Endothelial cell of umbilical vein (primary cell): ENCODE measurements around the gene CNBD2. TPM values are rescaled to one million over a fixed set of nuclear protein-coding genes. Genes with fewer than 3 reads are reported as not detected.

ENCODE experiments used
- BruUV-seq: library from RNA; stranded (reverse); fragments of 400-500 nt; replicated peaks from 2 replicates; lab custom pipeline; 2021; lab: Mats Ljungman, UMichigan
- CTCF ChIA-PET: fragments of 300-600, 350-600 bp; sonication (Branson Sonifier 250); formaldehyde crosslinking; loops from one replicate; lab custom pipeline; 2021; ENCODE audit warnings: antibody characterized with exemption, inconsistent platforms; lab: Charles Lee
- POLR2A ChIA-PET: fragments of 300-600, 350-600 bp; sonication (Branson Sonifier 250); formaldehyde crosslinking; loops from one replicate; lab custom pipeline; 2021; ENCODE audit warnings: antibody characterized with exemption, inconsistent platforms; lab: Charles Lee
- DNase-seq: peaks from one replicate; pipeline ENCODE4 v3.0.0-alpha.2; 2011; ENCODE audit warnings: low read depth, low spot score
- FAIRE-seq: peaks from 2 replicates; lab custom pipeline; 2011; peaks lifted over from hg19 to GRCh38; lab: Jason Lieb, UNC
- H2AFZ ChIP-seq: 2 replicates; pipeline ENCODE4 v1.6.0; 2012; ENCODE audit warnings: low read depth, low read length, control low read depth, inconsistent platforms
- H3K27ac ChIP-seq: 2 replicates; pipeline ENCODE4 v1.5.1; 2011; ENCODE audit warnings: low read depth, mild to moderate bottlenecking, control low read depth, low read length, moderate library complexity; ENCODE audit not compliant: insufficient read depth
- H3K27me3 ChIP-seq, 2 experiments: 2 replicates each; pipeline versions ENCODE4 v1.6.0 to v1.6.1; 2011; ENCODE audit warnings: low read length in 2 of 2, mixed read lengths in 1 of 2; ENCODE audit not compliant: control insufficient read depth in 2 of 2, insufficient read depth in 2 of 2
- H3K36me3 ChIP-seq, 2 experiments: 2 replicates in 1 of 2; 3 replicates in 1 of 2; pipeline ENCODE4 v1.5.1; 2011; ENCODE audit warnings: low read length in 2 of 2, mild to moderate bottlenecking in 1 of 2, moderate library complexity in 1 of 2; ENCODE audit not compliant: control insufficient read depth in 2 of 2, insufficient read depth in 2 of 2; ENCODE audit errors: extremely low read depth in 1 of 2
- H3K4me1 ChIP-seq: 3 replicates; pipeline ENCODE4 v1.5.1; 2011; ENCODE audit warnings: mild to moderate bottlenecking, low read length; ENCODE audit not compliant: control insufficient read depth, insufficient read depth; ENCODE audit errors: extremely low read depth
- H3K4me2 ChIP-seq: 2 replicates; pipeline ENCODE4 v1.6.1; 2011; ENCODE audit warnings: low read length, control low read depth, mixed read lengths; ENCODE audit not compliant: insufficient read depth
- H3K4me3 ChIP-seq, 3 experiments: fragments of 200-600 bp in 1 of 3; sonication (generic), shearing (Covaris generic) in 1 of 3; replicated peaks in 1 of 3; 2 replicates each; pipeline ENCODE4 v1.5.1; 2011 to 2016; ENCODE audit warnings: control low read depth in 3 of 3, low read length in 3 of 3, mild to moderate bottlenecking in 2 of 3, inconsistent platforms in 1 of 3, low read depth in 1 of 3, moderate library complexity in 1 of 3; ENCODE audit not compliant: insufficient read depth in 1 of 3
- H3K79me2 ChIP-seq: 2 replicates; pipeline ENCODE4 v1.6.0; 2012; ENCODE audit warnings: low read length, inconsistent platforms; ENCODE audit not compliant: control insufficient read depth, insufficient read depth
- H3K9ac ChIP-seq: replicated peaks from 2 replicates; pipeline ENCODE3; 2011; ENCODE audit warnings: low read length, control low read depth; ENCODE audit not compliant: insufficient read depth; ENCODE audit errors: extremely low read depth
- H3K9me1 ChIP-seq: replicated peaks from 3 replicates; pipeline ENCODE4 v1.6.0; 2011; ENCODE audit warnings: mild to moderate bottlenecking, low read length; ENCODE audit not compliant: control insufficient read depth, insufficient read depth; ENCODE audit errors: extremely low read depth
- H3K9me3 ChIP-seq: replicated peaks from 2 replicates; pipeline ENCODE4 v1.5.1; 2012; ENCODE audit warnings: low read length, inconsistent platforms; ENCODE audit not compliant: control insufficient read depth, insufficient read depth
- H4K20me1 ChIP-seq: replicated peaks from 2 replicates; pipeline ENCODE3; 2011; ENCODE audit warnings: mild to moderate bottlenecking, low read length; ENCODE audit not compliant: control insufficient read depth, insufficient read depth; ENCODE audit errors: extremely low read depth
- CTCF ChIP-seq, 2 donors: IDR thresholded peaks; 1 replicate in 1 of 2; 2 replicates in 1 of 2; pipeline ENCODE4 v1.5.1; 2011; ENCODE audit warnings: low read length in 2 of 2, mild to moderate bottlenecking in 2 of 2, moderate library complexity in 2 of 2, control low read depth in 1 of 2, inconsistent platforms in 1 of 2, low read depth in 1 of 2; ENCODE audit not compliant: insufficient read depth in 1 of 2; ENCODE audit errors: extremely low read depth in 1 of 2
- EZH2 ChIP-seq: IDR thresholded peaks from 2 replicates; pipeline ENCODE4 v1.6.1; 2012; ENCODE audit warnings: borderline replicate concordance, low read depth, mild to moderate bottlenecking, moderate library complexity, low read length, inconsistent platforms; ENCODE audit not compliant: severe bottlenecking
- FOS ChIP-seq: IDR thresholded peaks from 2 replicates; pipeline ENCODE4 v1.6.1; 2011; ENCODE audit warnings: mild to moderate bottlenecking, low read length, moderate library complexity, borderline replicate concordance; ENCODE audit not compliant: insufficient read depth
- GATA2 ChIP-seq: IDR thresholded peaks from 2 replicates; pipeline ENCODE4 v1.7.0; 2011; ENCODE audit warnings: low read depth, mild to moderate bottlenecking, moderate library complexity, mixed read lengths, low read length; ENCODE audit not compliant: insufficient read length, insufficient read depth
- JUN ChIP-seq: IDR thresholded peaks from 2 replicates; pipeline ENCODE4 v1.6.1; 2011; ENCODE audit warnings: borderline replicate concordance, low read depth; ENCODE audit not compliant: insufficient read length, insufficient read depth
- MAX ChIP-seq: IDR thresholded peaks from 2 replicates; pipeline ENCODE4 v1.6.1; 2011; ENCODE audit not compliant: insufficient read depth, insufficient read length
- MYC ChIP-seq: IDR thresholded peaks from one replicate; pipeline ENCODE4 v1.6.1; 2011; ENCODE audit warnings: mild to moderate bottlenecking, low read depth, low read length
- POLR2A ChIP-seq: IDR thresholded peaks from 2 replicates; pipeline ENCODE4 v1.6.1; 2012; ENCODE audit warnings: low read depth, mild to moderate bottlenecking, control low read depth, low read length
- POLR2AphosphoS5 ChIP-seq: IDR thresholded peaks from 2 replicates; pipeline ENCODE4 v1.6.1; 2012; ENCODE audit warnings: low read depth, mild to moderate bottlenecking, control low read depth, low read length, moderate library complexity; ENCODE audit not compliant: insufficient read depth
- dilution Hi-C: fragments of 300-500 bp; cut with MboI; formaldehyde crosslinking; loops from one replicate; pipeline ENCODE4 v1.15.0; 2019; ENCODE audit warnings: low sequenced_read_pairs; ENCODE audit not compliant: extremely low pct_ligation_motif_present
- intact Hi-C: fragments of 100-400 bp; cut with micrococcal nuclease; formaldehyde crosslinking; loops from one replicate; pipeline ENCODE4 v1.10.0; 2022
- polyA plus RNA-seq, 4 experiments: library from polyadenylated mRNA; depleted of rRNA in 3 of 4; stranded (reverse) in 3 of 4; unstranded in 1 of 4; fragments of >200 nt; gene quantifications; 2 replicates each; pipeline versions ENCODE4 v1.2.1 to v1.2.3, GENCODE V29; 2011 to 2012; ENCODE audit warnings: missing spikeins in 1 of 4
- total RNA-seq: library from RNA; stranded (reverse); gene quantifications from 2 replicates; pipeline ENCODE4 v1.2.3, GENCODE V29; 2021

The CNBD2 gene
- total and polyA plus RNA-seq, 2 donors (not counting 3 experiments of a cell fraction or from before 2014, with no cell fraction given) = 4.9 to 7.5 TPM

- DNase-seq (no peak), FAIRE-seq (no peak)
- intact Hi-C loops (no loop called here), dilution Hi-C loops (no loop called here)
- TF ChIP-seq CTCF (IDR thresholded peaks at IDR 0.05; ENCODE audit: extremely low read depth in 1 of 2, insufficient read depth in 1 of 2, low read depth in 1 of 2, low read length in 2 of 2) (no peak), MYC (no peak), POLR2AphosphoS5 (no peak), GATA2 (no peak), POLR2A (no peak), FOS (no peak), MAX (no peak), EZH2 (no peak), JUN (no peak)
- no peaks in the 10 kb centered on the region for H3K4me1 ChIP-seq
- no peaks in the 10 kb centered on the region for H3K9me3 ChIP-seq
- H3K9ac ChIP-seq = no peak overlapping the region
- POLR2A ChIA-PET = no interaction called here
- H2AFZ ChIP-seq = no peak overlapping the region
- H3K9me1 ChIP-seq = no peaks in the 10 kb centered on the region
- BruUV-seq = no TSS peak
- H3K4me2 ChIP-seq = no peak overlapping the region
- no peaks in the 10 kb centered on the region for H4K20me1 ChIP-seq
- no peak overlapping the region for H3K4me3 ChIP-seq
- no peak overlapping the region for H3K27ac ChIP-seq
- H3K79me2 ChIP-seq = no peaks in the 10 kb centered on the region
- CTCF ChIA-PET = no interaction called here
- no peaks in the 10 kb centered on the region for H3K27me3 ChIP-seq
- H3K36me3 ChIP-seq = peaks cover 0 to 16% of the 10 kb centered on the region in 2 experiments
Observed at GRCh38 chr20:35941620-35942019, 26.8 kb upstream of the CNBD2 start.
